ENCODE results near the gene ATP9B.

DNA sequence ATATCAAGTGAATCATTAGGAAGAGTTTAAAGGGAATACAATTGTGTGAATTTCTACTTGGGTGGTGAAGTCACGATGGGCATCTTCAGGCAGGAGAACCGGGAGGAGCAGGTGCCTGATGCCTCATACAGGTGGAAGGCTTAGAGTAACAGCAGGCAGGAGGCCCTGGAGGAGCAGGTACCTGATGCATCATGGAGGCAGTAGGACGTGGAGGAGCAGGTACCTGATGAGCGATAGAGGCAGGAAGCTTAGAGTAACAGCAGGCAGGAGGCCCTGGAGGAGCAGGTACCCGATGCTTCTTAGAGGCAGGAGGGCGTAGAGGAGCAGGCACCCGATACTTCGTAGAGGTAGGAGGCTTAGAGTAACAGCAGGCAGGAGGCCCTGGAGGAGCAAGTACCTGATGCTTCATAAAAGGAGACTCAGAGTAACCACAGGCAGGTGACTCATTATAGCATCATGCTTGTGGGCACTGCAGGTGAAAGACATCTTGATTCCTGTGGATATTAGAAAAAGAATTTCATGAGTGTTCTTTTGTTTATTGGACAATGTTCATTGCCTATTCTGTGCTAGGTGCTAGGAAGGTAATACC lies 133.9 kb downstream of the ATP9B start:
- TF ChIP-seq, protein P1, sequence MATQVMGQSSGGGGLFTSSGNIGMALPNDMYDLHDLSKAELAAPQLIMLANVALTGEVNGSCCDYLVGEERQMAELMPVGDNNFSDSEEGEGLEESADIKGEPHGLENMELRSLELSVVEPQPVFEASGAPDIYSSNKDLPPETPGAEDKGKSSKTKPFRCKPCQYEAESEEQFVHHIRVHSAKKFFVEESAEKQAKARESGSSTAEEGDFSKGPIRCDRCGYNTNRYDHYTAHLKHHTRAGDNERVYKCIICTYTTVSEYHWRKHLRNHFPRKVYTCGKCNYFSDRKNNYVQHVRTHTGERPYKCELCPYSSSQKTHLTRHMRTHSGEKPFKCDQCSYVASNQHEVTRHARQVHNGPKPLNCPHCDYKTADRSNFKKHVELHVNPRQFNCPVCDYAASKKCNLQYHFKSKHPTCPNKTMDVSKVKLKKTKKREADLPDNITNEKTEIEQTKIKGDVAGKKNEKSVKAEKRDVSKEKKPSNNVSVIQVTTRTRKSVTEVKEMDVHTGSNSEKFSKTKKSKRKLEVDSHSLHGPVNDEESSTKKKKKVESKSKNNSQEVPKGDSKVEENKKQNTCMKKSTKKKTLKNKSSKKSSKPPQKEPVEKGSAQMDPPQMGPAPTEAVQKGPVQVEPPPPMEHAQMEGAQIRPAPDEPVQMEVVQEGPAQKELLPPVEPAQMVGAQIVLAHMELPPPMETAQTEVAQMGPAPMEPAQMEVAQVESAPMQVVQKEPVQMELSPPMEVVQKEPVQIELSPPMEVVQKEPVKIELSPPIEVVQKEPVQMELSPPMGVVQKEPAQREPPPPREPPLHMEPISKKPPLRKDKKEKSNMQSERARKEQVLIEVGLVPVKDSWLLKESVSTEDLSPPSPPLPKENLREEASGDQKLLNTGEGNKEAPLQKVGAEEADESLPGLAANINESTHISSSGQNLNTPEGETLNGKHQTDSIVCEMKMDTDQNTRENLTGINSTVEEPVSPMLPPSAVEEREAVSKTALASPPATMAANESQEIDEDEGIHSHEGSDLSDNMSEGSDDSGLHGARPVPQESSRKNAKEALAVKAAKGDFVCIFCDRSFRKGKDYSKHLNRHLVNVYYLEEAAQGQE (IDR thresholded peaks at IDR 0.05; ENCODE audit: insufficient read depth in 1 of 2, low read depth in 2 of 2, low read length in 2 of 2), result no peak
- no peak for TF ChIP-seq POLR2AphosphoS5 (IDR thresholded peaks at IDR 0.05; ENCODE audit: low read depth, low read length)
- TF ChIP-seq SIN3A (IDR thresholded peaks at IDR 0.05; ENCODE audit: borderline replicate concordance, insufficient read depth, low read length), result no peak
- TF ChIP-seq TAF1 (IDR thresholded peaks at IDR 0.05; ENCODE audit: borderline replicate concordance, insufficient read depth, low read length), result no peak
- no peak for TF ChIP-seq FOXP2 (optimal IDR thresholded peaks at IDR 0.05; ENCODE audit: borderline replicate concordance, extremely low read depth, extremely low read length, insufficient read depth)
